WTC11 (cell line): Measurements from ENCODE around the gene GABRB2.

Source experiments
- CREM ChIP-seq: sonication (generic); formaldehyde crosslinking; IDR thresholded peaks from 2 replicates; pipeline ENCODE4 v1.8.1; 2022; ENCODE audit warnings: mild to moderate bottlenecking, missing genetic modification reagents, moderate library complexity
- CTCF ChIP-seq: fragments of 200-600 bp; IDR thresholded peaks from 2 replicates; pipeline ENCODE4 v1.8.0; 2022; ENCODE audit warnings: antibody characterized with exemption
- E2F4 ChIP-seq: sonication (generic); formaldehyde crosslinking; IDR thresholded peaks from 2 replicates; pipeline ENCODE4 v1.8.1; 2022; ENCODE audit warnings: low read depth, mild to moderate bottlenecking, moderate library complexity, missing genetic modification reagents, borderline replicate concordance
- ESRRA ChIP-seq: sonication (generic); formaldehyde crosslinking; IDR thresholded peaks from 2 replicates; pipeline ENCODE4 v1.8.1; 2022; ENCODE audit warnings: mild to moderate bottlenecking, missing genetic modification reagents, borderline replicate concordance
- KAT7 ChIP-seq: sonication (generic); formaldehyde crosslinking; IDR thresholded peaks from 2 replicates; pipeline ENCODE4 v1.8.1; 2023; ENCODE audit warnings: missing genetic modification reagents, mild to moderate bottlenecking, borderline replicate concordance
- MLX ChIP-seq: sonication (generic); formaldehyde crosslinking; IDR thresholded peaks from 2 replicates; pipeline ENCODE4 v1.8.1; 2023; ENCODE audit warnings: mild to moderate bottlenecking, missing genetic modification reagents, moderate library complexity
- TEAD4 ChIP-seq: sonication (generic); formaldehyde crosslinking; IDR thresholded peaks from 2 replicates; pipeline ENCODE4 v1.8.0; 2022; ENCODE audit warnings: mild to moderate bottlenecking, missing genetic modification reagents
- ZNF121 ChIP-seq: sonication (generic); formaldehyde crosslinking; IDR thresholded peaks from 2 replicates; pipeline ENCODE4 v1.8.0; 2023; ENCODE audit warnings: missing genetic modification reagents
- ZNF281 ChIP-seq: sonication (generic); formaldehyde crosslinking; IDR thresholded peaks from 2 replicates; pipeline ENCODE4 v1.8.0; 2023; ENCODE audit warnings: mild to moderate bottlenecking, missing genetic modification reagents
- ZNF671 ChIP-seq: fragments of 250-450 bp; sonication (Bioruptor Pico); IDR thresholded peaks from 2 replicates; pipeline ENCODE4 v1.8.0; 2021; ENCODE audit warnings: mild to moderate bottlenecking

GRCh38 chr5:161288071-161288470 lies 258.5 kb downstream of the GABRB2 start:
- TF ChIP-seq KAT7 (no peak), ZNF121 (CRISPR knock-in tag) (no peak), CTCF (no peak), TEAD4 (CRISPR knock-in tag) (no peak), ZNF281 (CRISPR knock-in tag) (no peak), ESRRA (CRISPR knock-in tag) (no peak), ZNF671 (CRISPR knock-in tag) (no peak), CREM (CRISPR knock-in tag) (no peak), E2F4 (CRISPR knock-in tag) (no peak), MLX (CRISPR knock-in tag) (no peak)
